ENCODE results near the gene PIAS1.
"Not testable (repeated sequence)": the region's sequence is repeated elsewhere in the genome, so short reads cannot be mapped to it uniquely, and the experiment has no call there.

Gene PIAS1

GRCh38 chr15:68234520-68234919 lies 180.4 kb downstream of the PIAS1 start:
- not testable (repeated sequence) for DNase-seq (ENCODE audit: low read depth)

DNA sequence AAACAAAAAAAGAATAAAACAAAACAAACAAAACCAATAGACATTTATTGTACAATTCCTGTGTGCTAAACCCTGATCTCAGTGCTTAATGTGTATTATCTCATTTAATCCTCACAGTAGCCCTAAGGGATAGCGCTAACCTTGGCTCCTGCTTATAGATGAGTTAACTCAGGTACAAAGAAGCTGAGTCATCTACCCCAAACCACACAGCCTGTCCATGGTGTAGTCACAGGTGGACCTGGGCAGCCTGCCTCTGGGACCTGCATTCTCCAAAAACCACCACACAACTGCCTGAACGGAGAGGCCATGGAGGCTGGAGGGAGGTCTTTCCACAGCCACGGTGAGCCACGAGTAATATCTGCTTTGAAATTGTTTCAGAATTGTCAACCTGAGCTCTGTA lies 180.9 kb downstream of the PIAS1 start:
- DNase-seq (ENCODE audit: low read depth) = no peak

GRCh38 chr15:68239025-68239424 lies 184.9 kb downstream of the PIAS1 start:
- DNase-seq (ENCODE audit: low read depth) = no peak

GRCh38 chr15:68241088-68241935 lies 187.2 kb downstream of the PIAS1 start:
- DNase-seq (ENCODE audit: low read depth) = no peak

Measured in fibroblast of the conjunctiva (primary cell).